SK-N-MC (cell line): ENCODE results near the gene ELK3.

Source experiments
- EZH2 ChIP-seq: fragments of 200-600 bp; sonication (generic); IDR thresholded peaks from one replicate; pipeline ENCODE4 v1.6.1; 2017; ENCODE audit warnings: antibody characterized with exemption
- FOXP2 ChIP-seq: optimal IDR thresholded peaks from 2 replicates; pipeline ENCODE3; 2011; ENCODE audit warnings: mild to moderate bottlenecking, moderate library complexity; ENCODE audit not compliant: insufficient read depth; ENCODE audit errors: extremely low read length, control extremely low read depth
- POLR2AphosphoS5 ChIP-seq: IDR thresholded peaks from 2 replicates; pipeline ENCODE4 v1.6.1; 2012; ENCODE audit warnings: mild to moderate bottlenecking, low read depth, low read length, borderline replicate concordance

- TF ChIP-seq POLR2AphosphoS5 (no peak), EZH2 (no peak), FOXP2 (no peak)
These were observed 10.2 kb downstream of the ELK3 start for GRCh38 chr12:96204381-96204780.
